C4-2B (cell line): Measurements from ENCODE around the gene GAS7.

Experiments
- CTCF ChIP-seq: fragments of 450-650 bp; conservative IDR thresholded peaks from 2 replicates; pipeline ENCODE4 v1.5.1; 2017; ENCODE audit warnings: mild to moderate bottlenecking
- ZFX ChIP-seq: fragments of 450-650 bp; IDR thresholded peaks from 2 replicates; pipeline ENCODE4 v1.6.1; 2017

- no peak for TF ChIP-seq CTCF
- no peak for TF ChIP-seq ZFX
Measured at GRCh38 chr17:10207153-10207552, 8.7 kb upstream of the GAS7 start.
